Lower lobe of right lung (tissue), 2 donors: Measurements from ENCODE around the gene PCED1B. TPM values are rescaled to one million over a fixed set of nuclear protein-coding genes. Genes with fewer than 3 reads are reported as not detected.

Experiments
- ATAC-seq, 2 donors: fragments of 200-7000 bp; cut with Tn5 transposase; one replicate each; pipeline ENCODE4 v1.9.1; 2020 to 2022; ENCODE audit warnings: mild to moderate bottlenecking in 2 of 2, moderate library complexity in 2 of 2
- DNase-seq: peaks from one replicate; pipeline ENCODE4 v3.0.0-alpha.2; 2020
- H3K27ac ChIP-seq: fragments of 200-600 bp; one replicate; pipeline ENCODE4 v1.8.0; 2022
- H3K27me3 ChIP-seq: fragments of 200-600 bp; one replicate; pipeline ENCODE4 v1.8.0; 2022; ENCODE audit warnings: low read depth
- H3K36me3 ChIP-seq: fragments of 200-600 bp; one replicate; pipeline ENCODE4 v1.8.0; 2022; ENCODE audit warnings: mild to moderate bottlenecking
- H3K4me1 ChIP-seq: fragments of 200-600 bp; one replicate; pipeline ENCODE4 v1.8.0; 2022
- H3K4me3 ChIP-seq: fragments of 200-600 bp; one replicate; pipeline ENCODE4 v1.8.0; 2022; ENCODE audit warnings: mild to moderate bottlenecking
- H3K9me3 ChIP-seq: fragments of 200-600 bp; one replicate; pipeline ENCODE4 v1.8.0; 2022
- intact Hi-C: fragments of 100-400 bp; cut with DNase I; formaldehyde crosslinking; loops from one replicate; pipeline ENCODE4 v1.11.0; 2022
- total RNA-seq: library from RNA; stranded (reverse); fragmentation: NEBNext Ultra II Directional; extraction: Animal tissue kit (Norgen Biotek cat#: 25700); gene quantifications from one replicate; pipeline ENCODE4 v1.2.1, GENCODE V29; 2021
- TF ChIP-seq, protein P1 (sequence below): fragments of 200-600 bp; IDR thresholded peaks from one replicate; pipeline ENCODE4 v1.8.0; 2022; ENCODE audit warnings: antibody characterized with exemption, mild to moderate bottlenecking
- donor health status: DM: no; HTN: yes; CAD: no; lungs with severe emphysema.

PCED1B gene
- total RNA-seq, 1 donor from 2014 or later = 13.4 TPM

- ATAC-seq = peak in 1 of 2 donors; percentile 23
- Histone ChIP-seq H3K27me3 (no peaks in the 10 kb centered on the region), H3K4me1 (peaks cover 26% of the 10 kb centered on the region), H3K9me3 (no peaks in the 10 kb centered on the region), H3K36me3 (no peaks in the 10 kb centered on the region), H3K27ac (peak overlapping the region; percentile 37), H3K4me3 (no peak overlapping the region)
- intact Hi-C loops = no loop called here
- TF ChIP-seq, protein P1, sequence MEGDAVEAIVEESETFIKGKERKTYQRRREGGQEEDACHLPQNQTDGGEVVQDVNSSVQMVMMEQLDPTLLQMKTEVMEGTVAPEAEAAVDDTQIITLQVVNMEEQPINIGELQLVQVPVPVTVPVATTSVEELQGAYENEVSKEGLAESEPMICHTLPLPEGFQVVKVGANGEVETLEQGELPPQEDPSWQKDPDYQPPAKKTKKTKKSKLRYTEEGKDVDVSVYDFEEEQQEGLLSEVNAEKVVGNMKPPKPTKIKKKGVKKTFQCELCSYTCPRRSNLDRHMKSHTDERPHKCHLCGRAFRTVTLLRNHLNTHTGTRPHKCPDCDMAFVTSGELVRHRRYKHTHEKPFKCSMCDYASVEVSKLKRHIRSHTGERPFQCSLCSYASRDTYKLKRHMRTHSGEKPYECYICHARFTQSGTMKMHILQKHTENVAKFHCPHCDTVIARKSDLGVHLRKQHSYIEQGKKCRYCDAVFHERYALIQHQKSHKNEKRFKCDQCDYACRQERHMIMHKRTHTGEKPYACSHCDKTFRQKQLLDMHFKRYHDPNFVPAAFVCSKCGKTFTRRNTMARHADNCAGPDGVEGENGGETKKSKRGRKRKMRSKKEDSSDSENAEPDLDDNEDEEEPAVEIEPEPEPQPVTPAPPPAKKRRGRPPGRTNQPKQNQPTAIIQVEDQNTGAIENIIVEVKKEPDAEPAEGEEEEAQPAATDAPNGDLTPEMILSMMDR = no peak
- no peak for DNase-seq
These were observed 143.2 kb downstream of the PCED1B start for GRCh38 chr12:47222520-47223030.

- Histone ChIP-seq H3K27me3 (no peaks in the 10 kb centered on the region), H3K9me3 (no peaks in the 10 kb centered on the region), H3K4me3 (no peak overlapping the region), H3K27ac (peak overlapping the region; percentile 59), H3K36me3 (no peaks in the 10 kb centered on the region), H3K4me1 (peaks cover 26% of the 10 kb centered on the region)
- ATAC-seq (peak; percentile 37 to 45), DNase-seq (no peak)
- TF ChIP-seq, protein P1 = no peak
- intact Hi-C loops = no loop called here
These were observed 143.8 kb downstream of the PCED1B start for GRCh38 chr12:47223031-47223847.

- Histone ChIP-seq H3K36me3 (no peaks in the 10 kb centered on the region), H3K9me3 (no peaks in the 10 kb centered on the region), H3K27me3 (no peaks in the 10 kb centered on the region), H3K27ac (peak overlapping the region; percentile 59), H3K4me1 (peaks cover 26% of the 10 kb centered on the region), H3K4me3 (no peak overlapping the region)
- no peak for DNase-seq
- intact Hi-C loops = no loop called here
- ATAC-seq = peak; percentile 43
- TF ChIP-seq, protein P1 = no peak
These were observed 144.4 kb downstream of the PCED1B start for GRCh38 chr12:47223848-47224213.

DNA sequence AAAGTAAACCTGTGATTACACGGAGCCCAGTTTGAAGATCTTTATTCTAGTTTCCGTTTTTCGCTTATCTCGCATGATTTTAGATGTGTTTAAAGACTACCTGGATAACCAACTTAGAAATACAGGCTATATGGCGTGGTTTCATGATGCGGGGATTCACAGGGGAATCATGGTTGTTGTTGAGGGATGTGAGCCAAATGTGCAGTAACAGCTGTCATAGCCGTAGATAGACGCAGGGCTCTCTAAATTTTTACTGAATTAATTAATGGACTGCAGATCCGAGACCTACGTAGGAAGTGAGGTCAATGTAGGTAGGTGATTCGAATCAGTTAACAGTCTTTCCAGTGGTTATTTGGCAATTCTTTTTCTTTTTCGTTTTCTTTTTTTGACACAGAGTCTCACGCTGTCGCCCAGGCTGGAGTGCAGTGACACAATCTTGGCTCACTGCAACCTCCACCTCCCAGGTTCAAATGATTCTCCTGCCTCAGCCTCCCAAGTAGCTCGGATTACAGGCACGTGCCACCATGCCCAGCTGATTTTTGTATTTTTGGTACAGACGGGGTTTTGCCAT is 145.2 kb downstream of the PCED1B start:
- ATAC-seq (no peak), DNase-seq (no peak)
- Histone ChIP-seq H3K36me3 (no peaks in the 10 kb centered on the region), H3K27me3 (no peaks in the 10 kb centered on the region), H3K4me1 (peaks cover 29% of the 10 kb centered on the region), H3K27ac (no peak overlapping the region), H3K4me3 (no peak overlapping the region), H3K9me3 (no peaks in the 10 kb centered on the region)
- intact Hi-C loops = no loop called here
- TF ChIP-seq, protein P1 = no peak

DNA sequence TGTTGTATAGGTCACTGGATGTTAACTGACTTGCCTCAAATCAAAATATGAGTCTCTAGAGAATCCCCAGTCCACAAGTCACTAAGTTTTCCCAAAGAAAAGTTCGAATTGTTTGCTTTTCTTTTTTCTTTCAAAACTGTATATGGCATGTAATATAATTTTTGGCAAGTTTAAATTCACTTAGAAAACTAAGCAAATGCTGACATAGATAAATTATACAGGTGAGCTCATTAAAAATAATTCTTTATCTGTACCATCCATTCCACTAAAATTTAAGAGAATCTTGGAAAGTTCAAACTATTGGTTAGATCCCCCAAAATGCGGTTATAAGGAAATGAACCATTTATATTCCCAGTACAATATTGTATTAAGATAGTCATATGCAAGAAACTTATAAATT is 145.9 kb downstream of the PCED1B start:
- H3K27me3 ChIP-seq = no peaks in the 10 kb centered on the region
- TF ChIP-seq, protein P1 = no peak
- DNase-seq (no peak), ATAC-seq (no peak)
- no peaks in the 10 kb centered on the region for H3K9me3 ChIP-seq
- no peak overlapping the region for H3K4me3 ChIP-seq
- H3K4me1 ChIP-seq = peaks cover 30% of the 10 kb centered on the region
- intact Hi-C loops = no loop called here
- no peak overlapping the region for H3K27ac ChIP-seq
- no peaks in the 10 kb centered on the region for H3K36me3 ChIP-seq
